DMS153 (cell line): Measurements from ENCODE around the gene TGFB1.
"Not testable (repeated sequence)": the region's sequence is repeated elsewhere in the genome, so short reads cannot be mapped to it uniquely, and the experiment has no call there.

Source experiments
- DNase-seq: peaks from one replicate; lab custom pipeline; 2025; lab: John Stamatoyannopoulos, UW

Gene TGFB1

GRCh38 chr19:41369769-41370168 is 16.0 kb upstream of the TGFB1 start:
- no peak for DNase-seq

DNA sequence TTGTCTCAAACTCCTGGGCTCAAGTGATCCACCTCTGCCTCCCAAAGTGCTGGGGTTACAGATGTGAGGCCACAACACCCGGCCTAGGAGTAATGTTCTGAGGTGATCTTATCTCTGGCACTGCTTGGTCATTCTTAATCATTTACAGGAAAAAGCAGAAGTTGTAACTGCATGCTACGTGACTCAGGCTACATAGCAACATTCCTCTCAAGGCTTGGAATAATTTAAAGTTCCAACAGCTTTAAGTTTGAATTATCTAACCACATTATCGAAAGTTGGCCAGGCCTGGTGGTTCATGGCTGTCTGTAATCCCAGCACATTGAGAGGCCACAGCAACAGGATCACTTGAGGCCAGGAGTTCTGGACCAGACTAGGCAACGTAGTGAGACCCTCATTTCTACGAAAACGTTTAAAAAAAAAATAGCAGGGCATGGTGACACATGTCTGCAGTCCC is 14.2 kb upstream of the TGFB1 start:
- DNase-seq = no peak

- DNase-seq = no peak
These were observed 12.4 kb upstream of the TGFB1 start for GRCh38 chr19:41366089-41366488.

DNA sequence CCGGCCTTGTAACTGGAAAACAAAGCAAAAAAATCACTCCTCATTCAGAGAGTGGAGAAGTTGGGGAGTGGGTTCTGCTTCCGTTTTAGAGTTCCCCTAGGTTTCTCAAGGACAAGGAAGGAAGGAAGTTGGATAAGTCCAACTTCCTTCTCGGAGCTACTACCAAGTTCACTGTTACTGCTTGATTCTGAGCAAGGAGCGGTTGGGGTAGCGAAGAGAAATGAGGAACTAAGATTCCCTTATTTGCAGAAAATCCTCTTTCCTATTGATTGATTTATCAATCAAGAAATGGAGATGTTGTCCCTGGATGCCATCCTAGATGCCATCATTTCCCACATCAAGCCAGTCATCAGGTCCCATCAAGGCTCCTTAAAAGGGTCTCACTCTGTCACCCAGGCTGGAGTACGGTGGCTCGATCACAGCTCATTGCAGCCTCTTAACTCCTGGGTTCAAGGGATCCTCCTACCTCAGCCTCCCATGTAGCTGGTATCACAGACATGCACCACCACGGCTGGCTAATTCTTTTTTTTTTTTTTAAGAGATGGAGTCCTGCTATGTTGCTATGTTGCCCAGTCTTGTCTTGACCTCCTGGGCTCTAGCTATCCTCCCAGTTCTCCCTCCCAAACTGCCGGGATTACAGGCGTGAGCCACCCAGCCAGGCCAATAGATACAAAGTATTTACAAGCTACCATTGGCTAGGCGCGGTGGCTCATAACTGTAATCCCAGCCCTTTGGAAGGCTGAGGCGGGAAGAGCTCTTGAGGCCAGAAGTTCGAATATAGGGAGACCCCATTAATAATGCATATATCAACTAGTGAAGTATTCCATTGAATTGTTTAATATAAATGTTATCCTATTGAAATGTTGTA is 11.0 kb upstream of the TGFB1 start:
- no peak for DNase-seq

DNA sequence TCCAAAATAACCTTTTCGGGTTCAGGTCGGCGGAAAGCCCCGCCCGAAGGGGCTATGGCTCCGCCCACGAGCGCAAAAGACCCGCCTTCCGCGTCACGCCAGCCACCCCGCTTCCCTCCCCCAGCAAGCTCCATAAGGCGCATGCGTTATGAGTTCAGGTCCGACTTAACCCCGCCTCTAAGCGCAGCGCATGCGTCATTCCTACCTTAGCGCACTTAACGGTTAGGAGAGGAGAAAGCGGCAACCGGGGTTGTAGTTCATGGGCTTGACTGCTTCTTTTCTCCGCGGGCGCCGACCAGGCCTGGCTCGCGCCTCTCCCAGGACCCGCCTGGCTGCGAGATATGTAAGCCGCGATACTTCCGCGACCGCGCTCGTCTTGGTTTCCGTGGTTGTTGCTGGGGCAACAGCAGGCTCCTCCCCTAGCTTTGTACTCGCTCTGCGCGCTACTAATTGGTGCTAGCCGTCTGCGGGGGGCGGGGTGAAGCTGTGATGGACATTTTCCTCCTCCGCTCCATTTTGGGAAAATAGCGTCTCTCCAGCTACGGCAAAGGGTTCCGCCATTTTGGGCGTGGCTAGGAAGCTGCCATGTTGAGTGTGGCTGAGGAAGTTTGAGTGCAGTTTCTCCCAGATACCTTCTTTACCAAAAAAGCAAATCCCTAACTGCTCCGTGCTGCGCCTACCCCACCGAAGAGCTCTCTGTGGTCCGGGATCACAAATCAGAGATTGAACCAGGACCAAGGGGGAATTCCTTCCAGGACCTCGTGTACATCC is 10.2 kb upstream of the TGFB1 start, which contains the start of gene B9D2:
Gene B9D2 (minus strand): TSS at position 397 of the 771 bp plus-strand sequence. CDS start 630 bp downstream, outside the sequence.
- peak; percentile 97 for DNase-seq

GRCh38 chr19:41363371-41363752 is 9.6 kb upstream of the TGFB1 start:
- DNase-seq = no peak

DNA sequence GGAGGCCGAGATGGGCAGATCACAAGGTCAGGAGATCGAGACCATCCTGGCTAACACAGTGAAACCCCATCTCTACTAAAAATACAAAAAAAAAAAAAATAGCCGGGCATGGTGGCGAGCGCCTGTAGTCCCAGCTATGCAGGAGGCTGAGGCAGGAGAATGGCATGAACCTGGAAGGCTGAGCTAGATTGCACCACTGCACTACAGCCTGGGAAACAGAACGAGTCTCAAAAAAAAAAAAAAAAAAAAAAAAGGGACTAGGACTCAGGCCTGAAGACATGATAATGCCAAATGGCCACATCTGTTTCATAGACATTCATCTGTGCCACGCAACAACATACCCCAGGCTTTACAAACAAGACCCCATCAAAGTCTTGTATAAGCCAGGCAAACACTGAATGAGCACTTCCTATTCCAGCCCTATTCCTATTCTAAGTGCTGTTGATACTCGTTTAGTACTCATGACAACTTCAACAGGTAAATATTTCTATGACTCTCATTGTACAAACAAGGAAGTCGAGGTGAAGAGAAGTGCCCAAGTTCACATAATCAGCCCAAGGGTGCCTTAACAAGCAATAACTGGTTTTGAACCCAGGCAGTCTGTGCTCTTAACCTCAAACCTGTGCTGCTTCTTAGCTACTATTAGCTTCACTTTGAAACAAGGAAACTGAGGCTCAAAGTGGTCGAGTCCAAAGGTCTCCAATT is 8.6 kb upstream of the TGFB1 start:
- peak; percentile 36 for DNase-seq

DNA sequence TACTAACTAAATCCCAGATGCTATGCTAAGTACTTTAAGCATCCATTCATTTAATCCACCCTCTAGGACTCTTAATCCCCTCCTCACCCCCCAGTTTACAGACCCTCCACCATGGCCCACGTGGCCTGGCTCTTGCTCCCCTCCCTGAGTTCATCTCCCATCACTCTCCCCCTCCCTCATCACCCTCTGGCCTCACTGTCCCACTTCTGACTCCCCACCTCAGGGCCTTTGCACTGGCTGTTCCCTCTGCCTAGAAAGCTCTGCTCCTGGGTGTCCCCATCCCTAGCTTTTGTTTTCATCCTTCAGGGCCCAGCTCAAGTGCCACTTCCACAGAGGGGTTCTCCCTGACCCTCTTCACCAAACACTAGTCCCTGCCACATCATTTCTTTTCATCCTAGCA is 6.0 kb upstream of the TGFB1 start:
- no peak for DNase-seq

GRCh38 chr19:41357746-41358145 is 4.0 kb upstream of the TGFB1 start:
- no peak for DNase-seq

DNA sequence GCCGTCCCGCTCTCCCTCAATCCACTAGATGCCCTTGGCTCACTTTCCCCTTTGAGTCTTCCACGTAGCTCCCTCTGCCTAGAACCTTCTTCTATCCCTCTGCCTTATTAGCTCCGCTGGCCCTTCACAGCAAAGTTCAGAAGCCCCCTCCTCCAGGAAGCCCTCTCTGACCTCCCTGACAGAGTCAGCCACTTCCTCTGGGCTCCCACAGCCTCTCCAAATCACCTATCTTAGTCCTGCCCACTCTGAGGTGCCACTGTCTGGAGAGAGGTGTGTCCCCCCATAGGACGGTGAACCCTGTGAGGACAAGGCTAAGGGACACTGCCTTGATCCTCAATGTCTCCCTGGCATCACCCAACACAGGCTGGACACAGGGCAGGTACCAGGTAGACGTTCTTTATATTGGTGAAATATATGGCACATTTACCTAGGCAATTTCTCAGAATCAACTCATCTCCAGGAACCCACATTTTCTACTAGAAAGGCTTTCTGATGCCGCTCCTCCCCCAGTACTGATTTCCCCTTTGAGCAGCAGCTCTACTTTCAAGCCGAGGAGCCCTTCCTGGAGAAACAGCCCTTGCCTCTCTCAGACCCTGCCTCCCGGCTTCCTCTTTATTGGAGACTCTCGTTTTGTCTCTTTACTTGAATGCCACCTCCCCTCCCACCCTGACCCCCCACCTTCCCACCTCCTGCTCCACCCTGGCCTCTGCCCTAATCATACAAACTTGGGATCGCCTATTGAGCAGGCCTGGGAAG is 3.4 kb upstream of the TGFB1 start:
- DNase-seq = no peak

GRCh38 chr19:41355802-41356201 is 2.1 kb upstream of the TGFB1 start:
- no peak for DNase-seq

- DNase-seq = no peak
These were observed 1.3 kb upstream of the TGFB1 start for GRCh38 chr19:41355035-41355434.

GRCh38 chr19:41354343-41354953 is 726 bp upstream of the TGFB1 start:
- no peak for DNase-seq

- no peak for DNase-seq
These were observed 885 bp downstream of the TGFB1 start for GRCh38 chr19:41352609-41353465.

GRCh38 chr19:41352279-41352608 is 1.5 kb downstream of the TGFB1 start:
- DNase-seq = no peak

GRCh38 chr19:41351339-41352245 is 2.1 kb downstream of the TGFB1 start:
- DNase-seq = no peak

DNA sequence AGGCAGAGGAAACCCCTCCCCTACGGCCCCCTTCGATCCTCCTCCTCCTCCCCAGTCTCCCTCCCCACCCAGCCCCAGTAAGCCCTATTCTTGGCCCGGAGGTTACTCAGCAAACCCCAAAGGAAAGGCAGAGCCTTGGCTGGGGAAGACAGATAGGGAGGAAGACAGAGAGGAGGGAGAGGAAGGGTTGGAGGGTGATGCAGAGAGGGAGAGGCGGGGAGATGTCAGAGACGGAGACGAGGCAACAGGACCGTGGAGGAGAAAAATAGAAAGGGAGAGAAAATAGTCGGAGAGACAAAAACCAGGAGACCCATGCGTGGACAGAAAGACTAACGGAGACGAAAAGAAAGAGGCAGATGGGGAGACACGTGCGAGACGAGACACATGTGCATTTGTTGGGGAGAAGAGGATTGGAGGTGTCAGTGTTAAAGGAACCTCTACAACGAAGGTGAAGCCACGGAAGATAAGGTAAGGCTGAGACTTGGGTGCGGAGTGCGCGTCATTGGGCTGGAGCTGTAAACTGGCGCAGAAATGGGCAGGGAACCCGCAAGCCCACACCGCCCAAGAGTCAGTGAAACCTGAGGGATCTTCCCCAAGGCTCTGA is 2.9 kb downstream of the TGFB1 start:
- DNase-seq = no peak

GRCh38 chr19:41346916-41347315 is 6.8 kb downstream of the TGFB1 start:
- not testable (repeated sequence) for DNase-seq

DNA sequence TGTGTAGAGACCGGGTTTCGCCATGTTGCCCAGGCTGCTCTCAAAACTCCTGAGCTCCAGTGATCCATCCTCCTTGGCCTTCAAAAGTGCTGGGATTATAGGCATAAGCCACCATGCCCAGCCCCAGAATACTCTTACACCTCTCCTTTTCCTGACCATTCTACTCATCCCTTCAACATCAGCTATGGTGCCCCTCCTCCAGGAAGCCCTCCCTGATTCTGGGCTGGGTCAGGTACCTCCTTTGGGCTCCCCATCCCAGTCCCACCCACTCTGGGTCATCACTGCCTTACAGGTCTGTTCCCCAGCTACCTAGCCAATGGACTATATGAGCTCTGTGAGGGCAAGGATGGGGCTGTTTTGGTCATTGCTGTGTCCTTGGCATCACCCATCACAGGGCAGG is 9.6 kb downstream of the TGFB1 start:
- no peak for DNase-seq
